RPMI7951 (cell line): Measurements from ENCODE around the gene SDR42E1. TPM values are rescaled to one million over a fixed set of nuclear protein-coding genes. Genes with fewer than 3 reads are reported as not detected.

Experiments used
- DNase-seq: peaks from one replicate; pipeline ENCODE4 v3.0.0-alpha.2; 2012; ENCODE audit warnings: low read depth
- total RNA-seq: library from RNA; depleted of rRNA; stranded (reverse); fragments of >200 nt; shearing (Covaris generic); gene quantifications from 2 replicates; pipeline ENCODE4 v1.2.3, GENCODE V29; 2014; rRNA removed

SDR42E1 gene
- total RNA-seq, 1 experiment from 2014 or later, result 1.8 TPM

- peak; percentile 11 for DNase-seq
Observed at GRCh38 chr16:81939164-81940056, 71.9 kb downstream of the SDR42E1 start.

Other genes with a start within 250 kb of the SDR42E1 start
- gene PLCG2, start 232.2 kb downstream of the SDR42E1 start, total RNA-seq, result 0.10 and 0.36 TPM in 2 replicates
- gene HSD17B2, start 23.8 kb upstream of the SDR42E1 start, total RNA-seq, result 1.4 and 2.6 TPM in 2 replicates
- gene MPHOSPH6, start 158.8 kb upstream of the SDR42E1 start, total RNA-seq, result 60.6 and 91.3 TPM in 2 replicates